ENCODE data around the gene RDX. TPM values are rescaled to one million over a fixed set of nuclear protein-coding genes. Genes with fewer than 3 reads are reported as not detected.

RDX gene
- total and polyA plus RNA-seq, 10 of the 15 experiments (the other 5 are each of a cell fraction or from before 2014, with no cell fraction given) = 24.6 to 62.2 (median 47.8) TPM

GRCh38 chr11:110312670-110313069 is 16.3 kb upstream of the RDX start (continued):
- TF ChIP-seq SKIL (IDR thresholded peaks at IDR 0.05; ENCODE audit: low read depth, poor library complexity, severe bottlenecking) = no peak
- TF ChIP-seq ZSCAN29 (IDR thresholded peaks at IDR 0.05) = no peak
- TF ChIP-seq KLF5 (IDR thresholded peaks at IDR 0.05; ENCODE audit: partially characterized antibody) = no peak
- no peak for TF ChIP-seq ZNF592 (IDR thresholded peaks at IDR 0.05)
- no peak for TF ChIP-seq CTCF (IDR thresholded peaks at IDR 0.05 in 2 of 3, conservative IDR thresholded peaks at IDR 0.05 in 1 of 3; ENCODE audit: control insufficient read depth in 2 of 3, extremely low read depth in 1 of 3, insufficient read depth in 1 of 3, low read depth in 3 of 3, low read length in 3 of 3)
- no peak for TF ChIP-seq MYB (IDR thresholded peaks at IDR 0.05; ENCODE audit: borderline replicate concordance, low read depth, low read length)
